Kidney (tissue), 14 donors: ENCODE data around the gene ANAPC2. TPM values are rescaled to one million over a fixed set of nuclear protein-coding genes. Genes with fewer than 3 reads are reported as not detected.

Experiments used
- DNase-seq, 5 donors: peaks; one replicate each; pipeline ENCODE4 v3.0.0-alpha.2; 2013 to 2020
- FAIRE-seq: peaks from 2 replicates; lab custom pipeline; 2012; peaks lifted over from hg19 to GRCh38; lab: Jason Lieb, UNC
- H3K27ac ChIP-seq, 2 donors: one replicate each; pipeline ENCODE4 v1.7.0; 2013; ENCODE audit warnings: low read depth in 2 of 2, low read length in 2 of 2, inconsistent platforms in 1 of 2
- H3K27me3 ChIP-seq: one replicate; pipeline ENCODE4 v1.7.1; 2013; ENCODE audit warnings: low read length, inconsistent platforms; ENCODE audit not compliant: control insufficient read depth, insufficient read depth
- H3K36me3 ChIP-seq, 3 donors: one replicate each; pipeline versions ENCODE4 v1.7.0 to v1.7.1; 2013; ENCODE audit warnings: low read length in 3 of 3, control low read depth in 1 of 3, inconsistent platforms in 1 of 3; ENCODE audit not compliant: insufficient read depth in 3 of 3, control insufficient read depth in 2 of 3
- H3K4me1 ChIP-seq, 3 donors: one replicate each; pipeline versions ENCODE4 v1.7.0 to v1.7.1; 2013; ENCODE audit warnings: low read length in 3 of 3, inconsistent platforms in 1 of 3, low read depth in 1 of 3; ENCODE audit not compliant: control insufficient read depth in 2 of 3, insufficient read depth in 2 of 3
- H3K4me3 ChIP-seq, 3 donors: one replicate each; pipeline versions ENCODE4 v1.7.0 to v1.8.1; 2013; ENCODE audit warnings: low read length in 3 of 3, control low read depth in 1 of 3, inconsistent platforms in 1 of 3
- H3K9ac ChIP-seq, 3 donors: one replicate each; pipeline versions ENCODE4 v1.7.0 to v1.7.1; 2013; ENCODE audit warnings: low read length in 3 of 3, control low read depth in 1 of 3, inconsistent platforms in 1 of 3
- H3K9me3 ChIP-seq, 3 donors: one replicate each; pipeline versions ENCODE4 v1.7.0 to v1.7.1; 2013; ENCODE audit warnings: low read length in 3 of 3, control low read depth in 1 of 3, inconsistent platforms in 1 of 3; ENCODE audit not compliant: control insufficient read depth in 2 of 3, insufficient read depth in 1 of 3
- CTCF ChIP-seq: IDR thresholded peaks from 3 replicates; pipeline ENCODE4 v1.5.1; 2012; ENCODE audit warnings: mild to moderate bottlenecking, moderate library complexity, borderline replicate concordance; ENCODE audit not compliant: insufficient read depth; ENCODE audit errors: extremely low read depth
- intact Hi-C: fragments of 100-400 bp; cut with DNase I; formaldehyde crosslinking; loops from one replicate; pipeline ENCODE4 v1.11.1; 2022
- polyA plus RNA-seq: library from polyadenylated mRNA; stranded (reverse); fragments of 350-450 nt; fragmentation: Illumina TruSeq; extraction: RNeasy Lipid Tissue Mini Kit (QIAGEN cat#74804); gene quantifications from one replicate; pipeline ENCODE4 v1.2.3, GENCODE V29; 2014; ENCODE audit warnings: low read depth, low replicate concordance; ENCODE audit not compliant: insufficient read depth
- total RNA-seq: library from RNA; stranded (reverse); fragmentation: NEBNext Ultra II Directional; extraction: Animal tissue kit (Norgen Biotek cat#: 25700); gene quantifications from one replicate; pipeline ENCODE4 v1.2.1, GENCODE V29; 2021
- donor health status: control.
- donor health status: control.
- donor health status: control.
- donor health status: control.
- donor health status: control.
- donor health status: DM: yes; HTN: yes; CAD: no.
- donor health status: Normal renal cell carcinoma (clear cell type).

Gene ANAPC2
- total and polyA plus RNA-seq, 2 donors from 2014 or later = 19.9 to 57.2 TPM

- TF ChIP-seq CTCF = no peak
- Histone ChIP-seq H3K4me1 (peaks cover 0 to 36% (median 2%) of the 10 kb centered on the region in 3 donors), H3K9me3 (no peaks in the 10 kb centered on the region), H3K4me3 (no peak overlapping the region), H3K36me3 (no peaks in the 10 kb centered on the region), H3K9ac (no peak overlapping the region), H3K27me3 (no peaks in the 10 kb centered on the region), H3K27ac (no peak overlapping the region)
- DNase-seq = peak in 1 of 5 donors; percentile 83
- intact Hi-C loops = no loop called here
- FAIRE-seq = no peak
Measured at GRCh38 chr9:137221506-137222111, 33.2 kb upstream of the ANAPC2 start.

GRCh38 chr9:137221095-137221505 is 32.7 kb upstream of the ANAPC2 start:
- H3K4me3 ChIP-seq = no peak overlapping the region
- peaks cover 0 to 32% (median 2%) of the 10 kb centered on the region in 3 donors for H3K4me1 ChIP-seq
- no peak overlapping the region for H3K27ac ChIP-seq

GRCh38 chr9:137220317-137221094 is 32.1 kb upstream of the ANAPC2 start:
- no peak for TF ChIP-seq CTCF
- peak in 1 of 5 donors; percentile 63 for DNase-seq
- Histone ChIP-seq H3K27me3 (no peaks in the 10 kb centered on the region), H3K9ac (no peak overlapping the region), H3K36me3 (no peaks in the 10 kb centered on the region), H3K4me1 (peaks cover 0 to 30% (median 2%) of the 10 kb centered on the region in 3 donors), H3K27ac (no peak overlapping the region), H3K4me3 (no peak overlapping the region), H3K9me3 (no peaks in the 10 kb centered on the region)
- intact Hi-C loops = no loop called here
- no peak for FAIRE-seq

More at GRCh38 chr9:137221095-137221505, 32.7 kb upstream of the ANAPC2 start:
- DNase-seq (peak in 1 of 5 donors; percentile 80), FAIRE-seq (no peak)
- TF ChIP-seq CTCF = no peak
- intact Hi-C loops = no loop called here
- Histone ChIP-seq H3K27me3 (no peaks in the 10 kb centered on the region), H3K36me3 (no peaks in the 10 kb centered on the region), H3K9me3 (no peaks in the 10 kb centered on the region), H3K9ac (no peak overlapping the region)
